T47D (cell line): ENCODE results near the gene MGAT4A.
A peak's percentile ranks its signal among the peaks of the same experiment; 100 is the strongest.
"Not testable (repeated sequence)": the region's sequence is repeated elsewhere in the genome, so short reads cannot be mapped to it uniquely, and the experiment has no call there.

Experiments used
- DNase-seq, 2 experiments: peaks; one replicate each; pipeline versions ENCODE4 v3.0.0 to v3.0.0-alpha.2; 2011 to 2012; ENCODE audit warnings: low read depth in 1 of 2, low spot score in 1 of 2
- JUND ChIP-seq: IDR thresholded peaks from 2 replicates; pipeline ENCODE4 v1.6.1; 2012; ENCODE audit warnings: low read depth
- in situ Hi-C: cut with HindIII; loops from 2 replicates; pipeline ENCODE4 v1.10.0; 2016; ENCODE audit warnings: low sequenced_read_pairs, low pct_unique_long_range_greater_than_20kb

The MGAT4A gene

GRCh38 chr2:98734162-98734561, 3.2 kb upstream of the MGAT4A start:
- DNase-seq = no peak
- no peak for TF ChIP-seq JUND

GRCh38 chr2:98732430-98733051, 1.6 kb upstream of the MGAT4A start:
- TF ChIP-seq JUND = no peak
- in situ Hi-C loops = no loop called here
- no peak for DNase-seq

More at GRCh38 chr2:98734162-98734561, 3.2 kb upstream of the MGAT4A start:
- in situ Hi-C loops = no loop called here

- in situ Hi-C loops = no loop called here
- no peak for DNase-seq
- no peak for TF ChIP-seq JUND
These were observed 990 bp upstream of the MGAT4A start for GRCh38 chr2:98731894-98732349.

- DNase-seq = peak; percentile 56 to 61
These were observed 258 bp downstream of the MGAT4A start for GRCh38 chr2:98730707-98731040.

GRCh38 chr2:98730053-98730706, 752 bp downstream of the MGAT4A start:
- TF ChIP-seq JUND = no peak
- in situ Hi-C loops = no loop called here
- peak in 1 of 2 experiments; percentile 71 for DNase-seq

More at GRCh38 chr2:98730707-98731040, 258 bp downstream of the MGAT4A start:
- TF ChIP-seq JUND = no peak
- in situ Hi-C loops = no loop called here

GRCh38 chr2:98729652-98730051, 1.3 kb downstream of the MGAT4A start:
- in situ Hi-C loops = no loop called here
- no peak for DNase-seq
- no peak for TF ChIP-seq JUND

GRCh38 chr2:98728088-98728718, 2.7 kb downstream of the MGAT4A start:
- in situ Hi-C loops, DNase-seq: not testable (repeated sequence)

GRCh38 chr2:98727369-98728087, 3.4 kb downstream of the MGAT4A start:
- no peak for TF ChIP-seq JUND
- in situ Hi-C loops = no loop called here
- no peak for DNase-seq

GRCh38 chr2:98726735-98727368, 4.1 kb downstream of the MGAT4A start:
- in situ Hi-C loops = no loop called here
- no peak for DNase-seq
- TF ChIP-seq JUND = no peak

GRCh38 chr2:98726205-98726604, 4.7 kb downstream of the MGAT4A start:
- TF ChIP-seq JUND = no peak
- DNase-seq = no peak
- in situ Hi-C loops = no loop called here

GRCh38 chr2:98720286-98720685, 10.6 kb downstream of the MGAT4A start:
- in situ Hi-C loops = no loop called here
- no peak for DNase-seq
- TF ChIP-seq JUND = no peak

GRCh38 chr2:98717621-98718020, 13.3 kb downstream of the MGAT4A start:
- in situ Hi-C loops = no loop called here
- DNase-seq = no peak
- TF ChIP-seq JUND = no peak

GRCh38 chr2:98716786-98717185, 14.1 kb downstream of the MGAT4A start:
- no peak for TF ChIP-seq JUND
- DNase-seq = no peak
- in situ Hi-C loops = no loop called here
